Kidney (tissue), 14 donors: Measurements from ENCODE around the gene ADAMTS9. TPM values are rescaled to one million over a fixed set of nuclear protein-coding genes. Genes with fewer than 3 reads are reported as not detected.

Experiments
- DNase-seq, 5 donors: peaks; one replicate each; pipeline ENCODE4 v3.0.0-alpha.2; 2013 to 2020
- FAIRE-seq: peaks from 2 replicates; lab custom pipeline; 2012; peaks lifted over from hg19 to GRCh38; lab: Jason Lieb, UNC
- H3K27ac ChIP-seq, 2 donors: one replicate each; pipeline ENCODE4 v1.7.0; 2013; ENCODE audit warnings: low read depth in 2 of 2, low read length in 2 of 2, inconsistent platforms in 1 of 2
- H3K27me3 ChIP-seq: one replicate; pipeline ENCODE4 v1.7.1; 2013; ENCODE audit warnings: low read length, inconsistent platforms; ENCODE audit not compliant: control insufficient read depth, insufficient read depth
- H3K36me3 ChIP-seq, 3 donors: one replicate each; pipeline versions ENCODE4 v1.7.0 to v1.7.1; 2013; ENCODE audit warnings: low read length in 3 of 3, control low read depth in 1 of 3, inconsistent platforms in 1 of 3; ENCODE audit not compliant: insufficient read depth in 3 of 3, control insufficient read depth in 2 of 3
- H3K4me1 ChIP-seq, 3 donors: one replicate each; pipeline versions ENCODE4 v1.7.0 to v1.7.1; 2013; ENCODE audit warnings: low read length in 3 of 3, inconsistent platforms in 1 of 3, low read depth in 1 of 3; ENCODE audit not compliant: control insufficient read depth in 2 of 3, insufficient read depth in 2 of 3
- H3K4me3 ChIP-seq, 3 donors: one replicate each; pipeline versions ENCODE4 v1.7.0 to v1.8.1; 2013; ENCODE audit warnings: low read length in 3 of 3, control low read depth in 1 of 3, inconsistent platforms in 1 of 3
- H3K9ac ChIP-seq, 3 donors: one replicate each; pipeline versions ENCODE4 v1.7.0 to v1.7.1; 2013; ENCODE audit warnings: low read length in 3 of 3, control low read depth in 1 of 3, inconsistent platforms in 1 of 3
- H3K9me3 ChIP-seq, 3 donors: one replicate each; pipeline versions ENCODE4 v1.7.0 to v1.7.1; 2013; ENCODE audit warnings: low read length in 3 of 3, control low read depth in 1 of 3, inconsistent platforms in 1 of 3; ENCODE audit not compliant: control insufficient read depth in 2 of 3, insufficient read depth in 1 of 3
- intact Hi-C: fragments of 100-400 bp; cut with DNase I; formaldehyde crosslinking; loops from one replicate; pipeline ENCODE4 v1.11.1; 2022
- polyA plus RNA-seq: library from polyadenylated mRNA; stranded (reverse); fragments of 350-450 nt; fragmentation: Illumina TruSeq; extraction: RNeasy Lipid Tissue Mini Kit (QIAGEN cat#74804); gene quantifications from one replicate; pipeline ENCODE4 v1.2.3, GENCODE V29; 2014; ENCODE audit warnings: low read depth, low replicate concordance; ENCODE audit not compliant: insufficient read depth
- total RNA-seq: library from RNA; stranded (reverse); fragmentation: NEBNext Ultra II Directional; extraction: Animal tissue kit (Norgen Biotek cat#: 25700); gene quantifications from one replicate; pipeline ENCODE4 v1.2.1, GENCODE V29; 2021
- TF ChIP-seq, protein P1 (sequence below): IDR thresholded peaks from 3 replicates; pipeline ENCODE4 v1.5.1; 2012; ENCODE audit warnings: mild to moderate bottlenecking, moderate library complexity, borderline replicate concordance; ENCODE audit not compliant: insufficient read depth; ENCODE audit errors: extremely low read depth
- donor health status: control.
- donor health status: control.
- donor health status: control.
- donor health status: control.
- donor health status: control.
- donor health status: DM: yes; HTN: yes; CAD: no.
- donor health status: Normal renal cell carcinoma (clear cell type).

ADAMTS9 gene
- total and polyA plus RNA-seq, 2 donors from 2014 or later: 25.0 to 117 TPM

DNA sequence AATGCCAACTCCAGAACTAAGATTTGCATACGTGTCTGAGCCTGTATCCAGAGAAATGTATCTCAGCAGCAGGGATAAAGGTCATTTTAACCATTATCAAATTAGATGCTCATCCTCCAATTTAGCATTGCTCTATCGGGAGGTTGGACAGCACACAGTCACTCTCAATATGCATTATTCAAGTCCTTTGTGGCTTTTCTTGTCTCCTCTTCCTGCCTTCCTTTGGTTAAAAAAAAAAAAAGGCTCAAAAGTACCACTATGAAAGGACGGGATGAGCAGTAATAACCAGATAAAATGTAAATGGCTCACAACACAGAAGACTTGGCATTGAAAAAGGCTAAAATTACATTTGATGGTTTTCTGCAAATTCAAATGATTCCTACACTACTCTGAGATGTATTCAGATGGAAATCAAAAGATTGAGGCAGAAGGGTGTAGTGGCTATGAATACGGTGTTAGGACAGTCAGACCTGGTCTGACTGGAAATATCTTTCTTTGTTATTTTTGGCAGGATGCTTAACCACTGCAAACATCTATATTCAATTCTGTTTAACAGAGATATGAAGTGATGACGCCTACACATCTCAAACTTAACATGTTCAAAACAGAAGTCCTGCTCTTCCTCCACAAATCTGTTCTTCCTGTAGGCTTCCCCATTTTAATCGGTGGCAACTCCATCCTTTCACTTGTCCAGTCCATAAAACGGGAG is 109.6 kb downstream of the ADAMTS9 start:
- TF ChIP-seq, protein P1, sequence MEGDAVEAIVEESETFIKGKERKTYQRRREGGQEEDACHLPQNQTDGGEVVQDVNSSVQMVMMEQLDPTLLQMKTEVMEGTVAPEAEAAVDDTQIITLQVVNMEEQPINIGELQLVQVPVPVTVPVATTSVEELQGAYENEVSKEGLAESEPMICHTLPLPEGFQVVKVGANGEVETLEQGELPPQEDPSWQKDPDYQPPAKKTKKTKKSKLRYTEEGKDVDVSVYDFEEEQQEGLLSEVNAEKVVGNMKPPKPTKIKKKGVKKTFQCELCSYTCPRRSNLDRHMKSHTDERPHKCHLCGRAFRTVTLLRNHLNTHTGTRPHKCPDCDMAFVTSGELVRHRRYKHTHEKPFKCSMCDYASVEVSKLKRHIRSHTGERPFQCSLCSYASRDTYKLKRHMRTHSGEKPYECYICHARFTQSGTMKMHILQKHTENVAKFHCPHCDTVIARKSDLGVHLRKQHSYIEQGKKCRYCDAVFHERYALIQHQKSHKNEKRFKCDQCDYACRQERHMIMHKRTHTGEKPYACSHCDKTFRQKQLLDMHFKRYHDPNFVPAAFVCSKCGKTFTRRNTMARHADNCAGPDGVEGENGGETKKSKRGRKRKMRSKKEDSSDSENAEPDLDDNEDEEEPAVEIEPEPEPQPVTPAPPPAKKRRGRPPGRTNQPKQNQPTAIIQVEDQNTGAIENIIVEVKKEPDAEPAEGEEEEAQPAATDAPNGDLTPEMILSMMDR: no peak
- DNase-seq: no peak
- intact Hi-C loops: no loop called here
- Histone ChIP-seq H3K9ac (no peak overlapping the region), H3K4me3 (no peak overlapping the region), H3K4me1 (no peaks in the 10 kb centered on the region), H3K9me3 (no peaks in the 10 kb centered on the region), H3K36me3 (peaks cover 0 to 6% (median 2%) of the 10 kb centered on the region in 3 donors), H3K27me3 (no peaks in the 10 kb centered on the region), H3K27ac (no peak overlapping the region)
- FAIRE-seq: no peak

GRCh38 chr3:64576211-64576775 is 111.5 kb downstream of the ADAMTS9 start:
- H3K27ac ChIP-seq: no peak overlapping the region
- FAIRE-seq (no peak), DNase-seq (no peak)
- no peak overlapping the region for H3K4me3 ChIP-seq
- H3K9me3 ChIP-seq: no peaks in the 10 kb centered on the region
- TF ChIP-seq, protein P1: no peak
- no peaks in the 10 kb centered on the region for H3K4me1 ChIP-seq
- H3K27me3 ChIP-seq: no peaks in the 10 kb centered on the region
- peaks cover 0 to 6% (median 2%) of the 10 kb centered on the region in 3 donors for H3K36me3 ChIP-seq
- no peak overlapping the region for H3K9ac ChIP-seq
- intact Hi-C loops: no loop called here

GRCh38 chr3:64575211-64575844 is 112.5 kb downstream of the ADAMTS9 start:
- H3K4me1 ChIP-seq: no peaks in the 10 kb centered on the region
- intact Hi-C loops: no loop called here
- H3K9ac ChIP-seq: no peak overlapping the region
- FAIRE-seq (no peak), DNase-seq (no peak)
- H3K36me3 ChIP-seq: peaks cover 0 to 6% (median 2%) of the 10 kb centered on the region in 3 donors
- no peaks in the 10 kb centered on the region for H3K27me3 ChIP-seq
- TF ChIP-seq, protein P1: peak; percentile 36
- H3K27ac ChIP-seq: no peak overlapping the region
- H3K9me3 ChIP-seq: no peaks in the 10 kb centered on the region
- no peak overlapping the region for H3K4me3 ChIP-seq
